HG02981 (cell line): ENCODE measurements around the gene HSF2BP.
"Not testable (repeated sequence)": the region's sequence is repeated elsewhere in the genome, so short reads cannot be mapped to it uniquely, and the experiment has no call there.

Source experiments
- ATAC-seq: cut with Tn5 transposase; IDR thresholded peaks from one replicate; pipeline ENCODE4 v1.9.1; 2021; ENCODE audit warnings: mild to moderate bottlenecking, moderate library complexity; ENCODE audit not compliant: unreplicated experiment

HSF2BP gene

DNA sequence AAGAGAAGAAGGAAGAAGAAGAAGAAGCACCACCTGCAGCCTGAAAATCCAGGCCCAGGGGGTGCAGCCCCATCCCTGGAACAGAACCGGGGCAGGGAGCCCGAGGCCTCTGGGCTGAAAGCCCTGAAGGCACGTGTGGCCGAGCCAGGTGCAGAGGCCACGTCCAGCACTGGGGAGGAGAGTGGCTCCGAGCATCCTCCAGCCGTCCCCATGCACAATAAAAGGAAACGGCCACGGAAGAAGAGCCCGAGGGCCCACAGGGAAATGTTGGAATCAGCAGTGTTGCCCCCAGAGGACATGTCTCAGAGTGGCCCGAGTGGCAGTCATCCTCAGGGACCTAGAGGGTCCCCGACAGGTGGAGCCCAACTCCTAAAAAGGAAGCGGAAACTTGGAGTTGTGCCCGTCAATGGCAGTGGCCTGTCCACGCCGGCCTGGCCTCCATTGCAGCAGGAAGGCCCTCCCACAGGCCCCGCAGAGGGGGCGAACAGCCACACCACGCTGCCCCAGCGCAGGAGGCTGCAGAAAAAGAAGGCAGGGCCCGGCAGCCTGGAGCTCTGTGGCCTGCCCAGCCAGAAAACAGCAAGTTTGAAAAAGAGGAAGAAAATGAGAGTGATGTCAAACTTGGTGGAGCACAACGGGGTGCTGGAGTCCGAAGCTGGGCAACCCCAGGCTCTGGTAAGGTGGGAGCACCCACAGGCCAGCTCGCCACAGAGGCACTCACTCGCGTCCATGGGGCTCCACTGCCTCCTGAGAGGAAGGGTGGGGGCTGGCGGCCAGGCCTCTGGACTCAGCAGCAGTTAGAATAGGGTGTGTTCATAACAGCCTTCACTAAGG, 28.5 kb upstream of the HSF2BP start:
- no peak for ATAC-seq

DNA sequence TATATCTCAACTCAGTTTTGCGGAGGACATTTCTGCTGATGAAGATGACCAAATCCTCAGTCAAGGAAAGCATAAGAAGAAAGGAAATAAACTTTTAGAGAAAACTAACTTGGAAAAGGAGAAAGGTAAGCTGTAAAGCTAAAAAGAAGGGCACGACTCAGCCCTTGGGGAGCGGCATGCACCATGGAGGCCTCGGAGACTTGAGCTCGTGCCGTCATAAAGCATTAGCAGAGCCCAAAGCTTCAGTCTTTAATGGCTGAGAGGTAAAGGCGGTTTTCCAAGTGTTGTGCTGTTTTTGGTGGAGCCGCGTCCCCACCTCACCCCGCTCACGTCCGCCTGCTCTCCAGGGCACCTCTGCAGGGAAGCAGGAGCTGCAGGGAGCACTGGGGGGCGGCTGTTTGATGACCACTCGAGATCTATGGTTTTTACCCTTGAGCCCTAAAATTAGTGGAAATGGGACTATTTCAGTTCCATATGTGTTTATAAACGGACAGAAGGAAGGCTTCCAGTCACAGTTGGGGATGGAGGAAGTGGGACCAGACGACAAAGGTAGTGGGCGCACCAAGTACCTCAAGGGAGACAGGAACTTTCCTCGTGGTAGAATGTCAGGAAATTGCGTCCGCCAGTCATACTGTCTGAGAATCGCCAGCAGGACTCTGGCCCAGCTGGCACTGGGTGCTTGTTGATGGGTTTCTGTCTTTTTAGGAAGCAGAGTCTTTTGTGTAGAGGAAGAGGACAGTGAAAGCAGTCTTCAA, 27.7 kb upstream of the HSF2BP start:
- no peak for ATAC-seq

DNA sequence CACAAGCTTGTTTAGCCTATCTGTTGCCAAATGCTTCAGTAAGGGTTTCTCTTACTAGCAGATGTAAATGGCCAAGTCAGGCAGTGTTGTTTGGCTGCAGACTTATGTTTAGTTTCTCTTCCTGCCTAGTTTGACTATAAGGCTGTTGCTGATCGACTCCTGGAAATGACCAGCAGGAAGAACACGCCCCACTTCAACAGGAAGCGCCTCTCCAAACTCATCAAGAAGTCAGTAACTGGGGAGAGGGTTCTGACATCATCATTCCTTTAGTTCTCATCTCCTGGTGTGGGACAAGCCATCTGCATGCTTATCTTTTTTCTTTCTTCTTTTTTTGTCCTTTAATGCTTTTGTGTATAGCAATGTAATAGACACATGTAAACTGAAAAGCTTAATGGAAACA, 25.1 kb upstream of the HSF2BP start:
- no peak for ATAC-seq

DNA sequence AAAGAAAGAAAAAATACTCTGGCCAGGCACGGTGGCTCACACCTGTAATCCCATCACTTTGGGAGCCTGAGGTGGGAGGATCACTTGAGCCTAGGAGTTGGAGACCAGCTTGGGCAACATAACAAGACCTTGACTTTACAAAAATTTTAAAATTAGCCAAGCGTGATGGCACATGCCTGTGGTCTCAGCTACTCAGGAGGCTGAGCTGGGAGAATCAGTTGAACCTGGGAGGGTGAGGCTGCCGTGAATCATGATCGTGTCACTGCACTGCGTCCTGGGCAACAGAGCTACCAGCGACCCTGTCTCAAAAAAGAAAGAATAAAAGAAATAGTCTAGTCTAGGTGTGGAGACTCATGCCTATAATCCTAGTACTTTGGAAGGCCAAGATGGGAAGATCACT, 22.4 kb upstream of the HSF2BP start:
- ATAC-seq, result no peak

DNA sequence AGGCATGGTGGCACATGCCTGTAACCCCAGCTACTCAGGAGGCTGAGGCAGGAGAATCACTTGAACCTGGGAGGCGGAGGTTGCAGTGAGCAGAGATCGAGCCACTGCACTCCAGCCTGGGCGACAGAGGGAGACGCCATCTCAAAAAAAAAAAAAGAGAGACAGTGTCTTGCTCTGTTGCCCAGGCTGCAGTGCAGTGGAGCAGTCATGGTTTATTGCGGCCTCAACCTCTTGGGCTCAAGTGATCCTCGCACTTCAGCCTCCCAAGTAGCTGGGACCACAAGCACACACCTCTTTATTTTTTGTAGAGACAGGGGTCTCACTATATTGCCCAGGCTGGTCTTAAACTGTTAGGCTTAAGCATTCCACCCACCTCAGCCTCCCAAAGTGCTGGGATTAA, 21.1 kb upstream of the HSF2BP start:
- not testable (repeated sequence) for ATAC-seq

DNA sequence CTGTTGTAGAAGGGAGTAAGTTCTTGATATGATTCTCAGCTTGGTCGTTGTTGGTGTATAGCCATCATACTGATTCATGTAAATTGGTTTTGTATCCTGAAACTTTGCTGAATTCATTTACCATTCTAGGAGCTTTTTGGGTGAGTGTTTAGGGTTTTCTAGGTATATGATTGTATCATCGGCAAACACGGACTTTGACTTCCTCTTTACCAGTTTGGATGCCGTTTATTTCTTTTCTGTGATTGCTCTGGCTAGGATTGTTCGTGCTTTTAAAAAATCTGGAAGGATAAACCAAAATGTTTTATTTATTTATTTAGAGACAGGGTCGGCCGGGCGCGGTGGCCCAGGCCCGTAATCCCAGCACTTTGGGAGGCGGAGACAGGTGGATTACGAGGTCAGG, 20.7 kb upstream of the HSF2BP start:
- no peak for ATAC-seq

DNA sequence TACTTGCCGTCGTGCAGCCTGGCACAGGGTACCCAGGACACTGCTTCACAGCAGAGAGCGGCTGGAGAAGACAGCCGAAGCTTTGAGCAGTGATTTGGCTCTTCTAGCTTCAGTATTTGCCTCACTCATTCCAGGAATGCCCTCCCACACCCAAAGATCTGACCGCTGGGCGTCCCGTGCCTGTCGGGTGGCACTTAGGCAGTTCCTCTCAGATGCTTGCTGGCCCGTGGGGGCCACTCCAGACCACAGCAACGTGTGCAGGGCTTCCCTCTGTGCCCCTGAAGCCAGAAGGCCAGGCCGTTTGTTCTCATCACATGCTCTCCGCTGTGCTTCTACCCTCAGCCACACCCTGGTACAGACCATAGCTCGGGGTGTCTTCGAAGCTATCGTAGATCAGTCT, 17.1 kb upstream of the HSF2BP start:
- ATAC-seq, result no peak

DNA sequence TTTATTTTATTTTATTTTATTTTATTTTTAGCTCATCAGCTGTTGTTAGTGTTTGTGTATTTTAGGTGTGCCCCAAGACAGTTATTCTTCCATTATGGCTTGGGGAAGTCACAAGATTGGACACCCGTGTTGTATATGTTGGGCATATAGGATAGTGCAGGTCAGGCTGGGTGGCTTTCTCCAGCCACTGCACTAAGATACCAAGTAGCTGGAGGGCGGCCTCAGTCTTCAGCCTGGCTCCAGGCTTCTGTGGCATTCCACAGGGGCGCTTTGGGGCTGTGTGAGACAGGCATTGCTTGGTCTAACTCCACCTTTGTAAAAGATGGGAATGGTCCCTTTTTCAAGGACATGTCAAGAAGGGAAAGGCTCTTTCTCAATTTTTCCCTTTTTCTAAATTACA, 16.6 kb upstream of the HSF2BP start:
- no peak for ATAC-seq

DNA sequence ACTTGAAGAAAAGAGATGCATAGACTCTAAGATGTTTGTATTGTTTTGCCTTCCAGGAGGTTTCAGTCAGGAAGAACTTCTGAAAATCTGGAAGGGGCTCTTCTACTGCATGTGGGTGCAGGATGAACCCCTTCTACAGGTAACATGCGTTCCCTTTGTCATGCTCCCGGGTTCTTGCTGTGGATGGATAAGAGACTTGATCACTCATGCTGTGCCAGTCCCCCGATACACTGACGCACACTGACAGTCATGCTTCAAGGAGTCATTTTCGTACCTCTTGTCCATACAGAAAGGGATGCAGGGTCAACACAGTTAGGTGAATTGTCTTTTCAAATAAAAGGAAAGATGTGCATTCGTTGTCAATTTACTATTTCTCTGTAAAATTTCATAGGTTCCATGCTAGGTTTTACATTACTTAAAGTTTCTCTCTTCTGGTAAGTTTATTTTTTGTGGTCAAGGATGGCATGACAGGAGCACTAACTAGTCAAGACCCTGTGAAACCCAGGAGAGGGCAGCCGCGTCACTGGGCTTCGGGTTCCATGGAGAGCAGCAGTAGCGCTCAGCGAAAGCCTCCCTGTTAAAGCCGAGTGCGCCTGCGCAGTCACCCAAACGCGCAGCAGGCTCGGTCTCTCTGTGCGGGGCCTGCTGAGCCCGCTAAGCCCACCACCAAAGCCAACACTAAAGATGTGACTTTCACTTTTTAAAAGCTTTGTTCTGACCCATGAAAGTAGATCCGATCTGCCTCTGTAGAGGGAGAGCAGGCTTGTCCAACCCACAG, 10.7 kb upstream of the HSF2BP start:
- no peak for ATAC-seq

DNA sequence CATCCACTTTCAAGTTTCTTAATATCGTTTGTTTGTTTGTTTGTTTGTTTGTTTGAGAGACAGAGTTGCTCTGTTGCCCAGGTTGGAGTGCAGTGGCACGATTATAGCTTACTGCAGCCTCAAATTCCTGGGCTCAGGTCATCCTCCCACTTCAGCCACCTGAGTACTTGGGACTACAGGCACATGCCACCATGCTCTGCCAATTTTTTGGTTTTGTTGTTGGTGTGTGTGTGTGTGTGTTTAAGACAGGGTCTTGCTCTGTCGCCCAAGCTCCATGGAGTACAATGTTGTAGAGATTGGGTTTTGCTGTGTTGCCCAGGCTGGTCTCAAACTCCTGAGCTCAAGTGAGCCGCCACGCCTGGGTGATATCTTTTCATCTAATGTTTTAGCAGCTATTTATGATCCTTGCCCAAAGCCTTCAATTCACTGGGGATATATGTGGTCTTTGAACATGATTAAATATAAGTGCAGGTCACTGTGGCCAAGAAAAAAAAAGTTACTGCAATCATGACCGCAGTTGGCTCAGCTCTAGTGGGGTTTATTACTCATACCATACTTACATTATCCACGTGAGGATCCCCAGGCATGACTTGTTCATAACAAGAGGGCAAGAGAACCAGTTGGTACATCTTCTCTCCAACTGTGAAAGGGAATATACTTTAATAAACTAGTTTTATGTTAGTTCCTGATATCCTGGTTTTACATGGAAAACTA, 8.1 kb upstream of the HSF2BP start:
- no peak for ATAC-seq

DNA sequence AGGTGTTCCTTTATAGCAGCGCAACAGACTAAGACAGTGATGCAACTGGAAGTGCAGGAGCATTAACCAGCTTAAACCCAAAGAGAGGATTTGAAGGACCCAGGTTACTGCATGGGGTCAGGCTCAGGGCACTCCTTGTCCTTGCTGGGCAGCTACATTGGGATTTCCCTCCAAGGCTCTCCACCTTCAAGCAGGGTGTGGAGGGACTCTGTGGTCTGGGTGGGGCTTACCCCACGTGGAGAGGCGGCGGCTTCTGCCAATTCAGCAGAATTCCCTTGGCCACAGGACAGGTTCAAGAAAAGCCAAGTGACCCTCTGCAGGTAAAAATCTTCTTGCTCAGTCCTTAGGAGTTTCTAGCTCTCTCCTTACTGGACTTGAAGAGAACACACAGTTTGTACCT, 6.6 kb upstream of the HSF2BP start:
- no peak for ATAC-seq

DNA sequence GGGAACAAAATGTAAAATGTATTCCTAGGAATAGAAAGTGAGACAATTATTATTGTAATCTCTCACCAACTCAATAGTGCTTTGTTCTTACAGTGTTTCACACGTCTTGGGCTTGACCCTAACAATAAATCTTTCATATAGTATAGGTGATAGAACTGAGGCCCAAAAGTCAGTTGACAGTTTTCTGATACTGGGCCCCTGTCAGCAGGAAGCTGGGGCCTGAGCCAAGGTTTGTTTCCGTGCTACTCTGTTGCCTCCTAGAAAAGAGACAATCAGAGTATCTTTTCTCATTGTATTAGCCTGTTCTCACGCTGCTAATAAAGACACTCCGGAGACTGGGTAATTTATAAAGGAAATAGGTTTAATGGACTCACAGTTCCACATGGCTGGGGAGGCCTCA, 5.1 kb upstream of the HSF2BP start:
- no peak for ATAC-seq

DNA sequence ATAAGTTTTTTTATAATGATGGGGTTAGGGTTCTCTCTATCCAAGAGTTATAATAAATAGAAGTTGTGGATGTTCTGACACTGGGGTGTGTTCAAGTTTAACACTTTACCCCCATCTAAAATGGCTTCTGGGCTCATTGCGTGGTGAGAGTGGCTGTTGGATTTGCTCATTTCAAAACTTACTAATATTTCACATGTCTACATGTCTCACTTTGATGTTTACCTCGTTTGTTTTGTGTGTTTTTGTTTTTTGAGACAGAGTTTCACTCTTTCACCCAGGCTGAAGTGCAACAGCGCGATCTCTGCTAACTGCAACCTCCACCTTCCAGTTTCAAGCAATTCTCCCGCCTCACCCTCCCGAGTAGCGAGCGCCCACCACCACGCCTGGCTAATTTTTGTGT, 3.7 kb upstream of the HSF2BP start:
- no peak for ATAC-seq

DNA sequence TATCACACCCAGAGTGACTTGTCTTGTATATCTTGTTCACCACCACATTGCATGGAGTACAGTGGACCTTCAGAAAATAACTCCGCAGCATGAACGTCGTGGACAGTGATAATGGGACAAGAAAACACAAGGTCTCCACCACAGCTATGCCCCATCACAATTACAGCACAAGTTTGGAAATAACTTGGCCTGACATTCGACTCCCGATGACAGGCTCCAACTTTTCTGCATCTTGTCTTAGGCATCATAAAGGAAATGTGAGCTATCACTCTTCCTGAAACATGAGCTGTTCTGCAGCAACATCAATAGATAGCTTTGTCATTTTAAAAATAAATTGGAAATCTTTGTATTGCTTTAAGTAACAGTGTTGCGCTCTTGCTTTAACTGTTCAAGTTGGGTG, 3.0 kb upstream of the HSF2BP start:
- no peak for ATAC-seq

DNA sequence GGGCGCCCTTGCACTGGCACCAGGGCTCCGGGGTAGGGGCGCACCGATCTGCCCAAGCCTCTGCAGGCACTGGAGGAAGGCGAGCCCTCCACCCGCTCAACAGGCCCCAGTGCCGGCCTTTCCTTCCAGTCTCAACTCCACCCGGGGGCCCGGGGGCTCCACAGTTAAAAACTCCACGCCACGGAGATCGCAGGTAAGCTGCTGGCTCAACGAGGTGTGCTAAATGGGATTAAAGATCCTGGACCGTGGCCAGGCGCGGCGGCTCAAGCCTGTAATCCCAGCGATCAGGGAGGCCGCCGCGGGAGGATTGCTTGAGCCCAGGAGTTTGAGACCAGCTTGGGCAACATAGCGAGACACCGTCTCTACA, 536 bp downstream of the HSF2BP start:
- no peak for ATAC-seq

DNA sequence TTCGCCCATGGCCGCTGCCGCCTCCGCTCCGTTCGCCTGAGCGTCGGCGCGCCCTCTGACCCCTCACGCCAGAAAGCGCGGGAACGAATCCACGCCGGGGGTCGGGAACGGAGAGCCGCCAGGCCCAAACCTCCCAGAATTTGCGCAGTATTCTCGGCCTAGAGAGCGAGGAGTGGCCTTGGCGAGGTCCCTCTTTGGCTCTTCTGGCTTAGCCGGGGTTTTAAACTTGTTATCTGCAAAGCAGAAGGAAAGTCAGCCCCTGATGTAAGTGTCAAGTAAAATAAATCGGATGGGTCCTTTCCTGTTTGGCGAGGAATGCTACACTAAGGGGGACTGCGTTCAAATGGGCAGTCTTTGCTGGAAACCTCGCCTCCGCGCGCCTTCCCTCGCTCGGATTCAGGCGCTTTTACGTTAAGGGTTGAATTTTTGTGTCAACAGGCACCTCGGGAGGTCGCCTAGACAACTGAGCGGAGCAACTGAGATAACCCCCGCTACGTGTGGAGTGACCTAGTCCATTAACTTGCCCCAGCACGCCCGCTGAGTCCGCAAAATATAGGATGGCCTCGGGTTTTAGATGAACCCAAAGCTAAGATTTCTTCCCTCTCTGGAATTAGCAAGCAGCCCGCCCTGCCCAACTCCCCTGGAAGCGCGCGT, 1.1 kb downstream of the HSF2BP start:
- ATAC-seq, result no peak

DNA sequence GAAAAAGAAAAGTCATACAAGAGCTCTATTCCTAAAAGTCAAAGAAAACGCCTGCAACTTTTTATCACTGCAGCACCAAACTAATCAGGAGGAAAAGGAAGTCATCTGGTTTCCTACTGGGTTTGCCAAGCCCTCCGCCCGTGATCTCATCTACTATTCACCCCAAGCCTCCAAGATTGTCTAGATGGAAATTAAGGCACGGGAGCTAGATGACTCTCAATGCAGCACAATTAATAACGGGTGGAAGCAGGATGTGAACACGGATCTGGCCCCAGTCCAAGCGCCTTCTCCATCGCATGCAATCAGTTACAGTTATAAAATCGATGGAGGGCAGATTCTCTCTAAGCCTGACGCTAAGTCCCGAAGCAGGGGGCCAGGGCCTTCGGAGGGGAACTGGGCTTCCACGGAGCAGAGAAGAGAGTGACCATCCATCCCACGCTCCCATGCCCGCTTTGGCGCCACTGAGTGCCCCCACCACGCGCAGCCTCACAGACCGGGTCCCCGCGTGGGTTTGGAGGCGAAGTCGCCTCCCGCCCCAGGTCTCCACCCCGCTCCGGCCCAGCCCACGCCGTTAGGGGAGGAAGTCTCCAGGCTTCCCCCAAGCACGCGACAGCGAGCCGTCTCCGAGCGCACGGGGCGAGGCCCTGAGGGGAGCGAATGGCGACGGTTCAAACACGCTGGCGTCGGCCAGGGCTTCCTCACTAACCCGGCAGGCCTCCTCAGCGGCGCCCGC, 1.8 kb downstream of the HSF2BP start:
- ATAC-seq, result no peak

DNA sequence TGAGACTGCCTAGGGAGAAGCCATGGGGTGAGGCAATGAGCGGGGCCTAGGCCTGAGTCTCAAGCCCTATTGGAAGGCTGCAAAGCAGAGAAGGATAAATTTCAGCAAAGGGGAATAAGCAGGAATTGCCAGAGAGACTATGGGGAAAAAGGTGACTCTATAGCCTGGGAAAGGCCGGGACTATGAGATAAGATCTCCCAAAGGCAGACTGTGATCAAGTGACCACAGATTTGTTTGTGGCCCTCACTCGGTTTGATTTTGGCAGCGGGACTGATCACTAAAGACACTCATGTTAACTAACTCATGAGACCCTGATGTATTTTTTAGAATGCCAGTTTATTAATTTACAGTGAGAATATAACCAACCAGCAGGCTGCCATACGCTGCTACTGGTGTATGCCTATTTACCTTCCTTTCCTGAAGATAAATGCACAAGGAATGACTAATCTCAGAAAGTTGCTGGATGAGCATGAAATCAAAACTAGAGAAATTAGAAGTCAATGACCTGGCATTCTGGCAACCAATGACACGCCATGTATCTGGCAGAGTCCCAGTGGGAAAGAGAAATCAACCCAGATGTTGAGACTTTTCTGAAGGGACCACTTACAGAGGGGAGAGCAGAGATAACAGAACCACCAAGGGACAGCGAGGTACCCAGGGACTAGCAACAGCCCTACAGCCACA, 4.3 kb downstream of the HSF2BP start:
- no peak for ATAC-seq

DNA sequence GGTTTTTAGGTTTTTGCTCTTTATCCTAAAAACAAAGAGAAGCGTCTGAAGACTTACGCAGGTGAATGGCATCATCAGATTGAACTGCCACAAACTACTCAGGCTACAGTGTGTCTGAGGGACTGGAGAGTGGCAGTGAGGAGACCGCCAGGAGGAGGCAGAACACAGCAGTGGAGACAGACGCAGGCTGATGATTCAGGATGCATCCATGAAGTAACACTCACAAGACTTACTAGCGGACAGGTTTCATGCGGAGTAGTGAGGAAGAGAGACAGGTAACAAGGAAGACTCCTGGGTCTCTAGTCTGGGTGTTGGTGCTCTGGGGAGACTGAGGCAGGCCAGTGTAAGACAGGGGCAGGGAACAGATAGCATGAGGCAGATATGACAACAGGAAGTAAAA, 5.7 kb downstream of the HSF2BP start:
- no peak for ATAC-seq
